Right lobe of liver (tissue), 6 donors: Measurements from ENCODE around the gene CELF2. TPM values are rescaled to one million over a fixed set of nuclear protein-coding genes. Genes with fewer than 3 reads are reported as not detected.

ENCODE experiments used
- ATAC-seq, 4 donors: fragments of 200-7000 bp; cut with Tn5 transposase; one replicate each; pipeline ENCODE4 v1.9.1; 2020; ENCODE audit warnings: mild to moderate bottlenecking in 4 of 4, moderate library complexity in 4 of 4
- DNase-seq, 3 donors: peaks; one replicate each; pipeline ENCODE4 v3.0.0-alpha.2; 2020
- H3K27ac ChIP-seq, 3 donors: fragments of 200-600 bp; one replicate each; pipeline ENCODE4 v1.8.0; 2022
- H3K27me3 ChIP-seq, 2 donors: fragments of 200-600 bp; one replicate each; pipeline ENCODE4 v1.8.0; 2022
- H3K36me3 ChIP-seq, 4 donors: fragments of 200-600 bp; sonication (generic) in 1 of 4; one replicate each; pipeline versions ENCODE4 v1.5.1 to v1.8.0; 2017 to 2022; ENCODE audit warnings: control low read depth in 1 of 4
- H3K4me1 ChIP-seq, 4 donors: fragments of 200-600 bp; sonication (generic) in 1 of 4; one replicate each; pipeline versions ENCODE4 v1.5.1 to v1.8.0; 2017 to 2022; ENCODE audit warnings: control low read depth in 1 of 4
- H3K4me3 ChIP-seq, 3 donors: fragments of 200-600 bp; one replicate each; pipeline ENCODE4 v1.8.0; 2022
- H3K9me3 ChIP-seq, 4 donors: fragments of 200-600 bp; sonication (generic) in 1 of 4; one replicate each; pipeline versions ENCODE4 v1.5.1 to v1.8.0; 2017 to 2022; ENCODE audit warnings: control low read depth in 1 of 4
- POLR2A ChIP-seq: fragments of 450-650 bp; IDR thresholded peaks from one replicate; pipeline ENCODE4 v1.6.1; 2017; ENCODE audit warnings: antibody characterized with exemption, mild to moderate bottlenecking
- WGBS: methylation state at CpG from one replicate; pipeline ENCODE4 v1.1.6; 2018; ENCODE audit warnings: low coverage, low lambda C conversion rate; ENCODE audit not compliant: insufficient coverage; ENCODE audit errors: missing lambda C conversion rate; 5-methylcytosine and 5-hydroxymethylcytosine counted together
- intact Hi-C, 2 donors: fragments of 100-400 bp; cut with DNase I; formaldehyde crosslinking; loops; one replicate each; pipeline versions ENCODE4 v1.11.2 to v1.14.1; 2022
- total RNA-seq, 6 experiments: library from RNA; depleted of rRNA in 2 of 6; stranded (reverse); fragments of >200 nt in 2 of 6; fragmentation: NEBNext Ultra II Directional in 3 of 6; extraction: Animal tissue kit (Norgen Biotek cat#: 25700) in 3 of 6; gene quantifications; one replicate each; pipeline versions ENCODE4 v1.1.0 to v1.2.4, GENCODE V29; 2016 to 2023
- TF ChIP-seq, protein P1 (sequence below), 4 donors: fragments of 200-600 bp in 3 of 4; fragments of 450-650 bp in 1 of 4; IDR thresholded peaks; one replicate each; pipeline versions ENCODE4 v1.5.1 to v1.8.0; 2016 to 2022; ENCODE audit warnings: antibody characterized with exemption in 4 of 4, mild to moderate bottlenecking in 2 of 4
- donor health status: DM: no; HTN: yes; CAD: no.
- donor health status: DM: no; HTN: no; CAD: no.
- donor health status: DM: no; HTN: no; CAD: no.
- donor health status: DM: no; HTN: yes; CAD: no.
- donor health status: DM: no; HTN: yes; CAD: no.

The CELF2 gene
- total RNA-seq, 6 experiments from 2014 or later, result 2.4 to 6.2 (median 3.7) TPM

DNA sequence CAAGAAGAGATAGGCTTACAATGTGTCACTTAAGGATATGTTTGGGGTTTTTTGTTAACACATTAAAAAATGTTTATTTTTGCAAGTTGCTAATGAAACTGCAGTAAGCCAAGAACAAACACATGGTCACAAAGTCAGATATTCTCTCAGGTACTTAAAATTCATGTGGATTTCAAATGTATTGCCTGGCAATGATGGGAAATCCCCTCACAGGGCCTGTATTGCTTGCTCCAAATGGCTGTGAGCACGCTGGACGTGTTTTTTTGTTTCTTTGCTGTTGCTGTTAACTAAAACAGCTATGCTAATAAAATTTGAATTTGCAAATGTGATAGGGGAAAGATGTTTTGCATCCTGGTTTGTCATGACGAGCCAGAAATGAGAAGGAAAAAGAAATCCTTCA, 3.8 kb upstream of the CELF2 start:
- no peak for ATAC-seq
- TF ChIP-seq, protein P1, sequence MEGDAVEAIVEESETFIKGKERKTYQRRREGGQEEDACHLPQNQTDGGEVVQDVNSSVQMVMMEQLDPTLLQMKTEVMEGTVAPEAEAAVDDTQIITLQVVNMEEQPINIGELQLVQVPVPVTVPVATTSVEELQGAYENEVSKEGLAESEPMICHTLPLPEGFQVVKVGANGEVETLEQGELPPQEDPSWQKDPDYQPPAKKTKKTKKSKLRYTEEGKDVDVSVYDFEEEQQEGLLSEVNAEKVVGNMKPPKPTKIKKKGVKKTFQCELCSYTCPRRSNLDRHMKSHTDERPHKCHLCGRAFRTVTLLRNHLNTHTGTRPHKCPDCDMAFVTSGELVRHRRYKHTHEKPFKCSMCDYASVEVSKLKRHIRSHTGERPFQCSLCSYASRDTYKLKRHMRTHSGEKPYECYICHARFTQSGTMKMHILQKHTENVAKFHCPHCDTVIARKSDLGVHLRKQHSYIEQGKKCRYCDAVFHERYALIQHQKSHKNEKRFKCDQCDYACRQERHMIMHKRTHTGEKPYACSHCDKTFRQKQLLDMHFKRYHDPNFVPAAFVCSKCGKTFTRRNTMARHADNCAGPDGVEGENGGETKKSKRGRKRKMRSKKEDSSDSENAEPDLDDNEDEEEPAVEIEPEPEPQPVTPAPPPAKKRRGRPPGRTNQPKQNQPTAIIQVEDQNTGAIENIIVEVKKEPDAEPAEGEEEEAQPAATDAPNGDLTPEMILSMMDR (IDR thresholded peaks at IDR 0.05), result no peak
- TF ChIP-seq POLR2A, result no peak
- H3K4me1 ChIP-seq, result peaks cover 0 to 5% (median 0%) of the 10 kb centered on the region in 4 donors
- intact Hi-C loops, result no loop called here
- H3K4me3 ChIP-seq, result no peak overlapping the region
- H3K27ac ChIP-seq, result no peak overlapping the region
- no peaks in the 10 kb centered on the region for H3K36me3 ChIP-seq
- DNase-seq, result no peak
- no peaks in the 10 kb centered on the region for H3K27me3 ChIP-seq
- no peaks in the 10 kb centered on the region for H3K9me3 ChIP-seq
- 46% methylated on average over 3 of the region's 3 CpGs for WGBS

DNA sequence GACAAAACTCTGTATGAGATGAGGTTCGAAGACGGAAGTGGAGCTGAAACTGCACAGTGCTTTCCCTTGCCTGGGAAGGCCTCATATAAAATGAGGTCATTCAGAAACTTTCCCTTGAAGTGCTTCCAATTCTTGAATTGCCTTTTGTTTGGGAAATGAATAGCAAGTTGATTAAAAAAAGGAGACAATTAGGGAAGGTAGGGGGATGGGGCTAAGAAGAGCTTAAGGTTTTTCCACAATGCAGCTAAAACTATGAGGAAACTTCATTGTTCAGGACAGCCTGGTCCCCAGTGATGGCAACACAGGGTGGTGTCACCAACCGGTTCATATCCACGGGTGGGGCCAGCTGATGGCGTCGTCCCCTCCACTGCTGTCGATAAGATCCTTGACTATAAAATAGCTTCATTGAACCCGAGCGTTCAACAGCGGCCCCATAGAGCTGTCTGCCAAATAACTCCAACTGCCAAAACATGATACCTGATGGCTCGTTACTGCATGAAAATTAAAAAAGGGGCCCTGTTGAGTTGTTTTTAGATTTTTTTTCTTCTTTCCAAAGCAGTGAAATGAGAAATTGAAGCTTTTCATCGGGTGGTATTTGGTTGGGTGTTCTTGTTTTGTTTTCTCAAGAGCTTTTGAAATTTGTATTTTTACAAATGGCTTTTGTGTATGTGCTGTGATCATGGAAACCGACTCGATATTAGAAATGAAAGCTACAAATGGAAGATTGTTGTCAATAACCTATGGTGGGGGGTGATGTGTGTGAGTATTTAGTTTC, 2.8 kb upstream of the CELF2 start:
- Histone ChIP-seq H3K4me1 (peaks cover 0 to 5% (median 0%) of the 10 kb centered on the region in 4 donors), H3K9me3 (no peaks in the 10 kb centered on the region), H3K4me3 (no peak overlapping the region), H3K36me3 (no peaks in the 10 kb centered on the region), H3K27ac (no peak overlapping the region), H3K27me3 (no peaks in the 10 kb centered on the region)
- TF ChIP-seq, protein P1 (IDR thresholded peaks at IDR 0.05), result no peak
- TF ChIP-seq POLR2A, result no peak
- ATAC-seq (no peak), DNase-seq (no peak)
- intact Hi-C loops, result no loop called here
- WGBS, result 76% methylated on average over 13 of the region's 14 CpGs

DNA sequence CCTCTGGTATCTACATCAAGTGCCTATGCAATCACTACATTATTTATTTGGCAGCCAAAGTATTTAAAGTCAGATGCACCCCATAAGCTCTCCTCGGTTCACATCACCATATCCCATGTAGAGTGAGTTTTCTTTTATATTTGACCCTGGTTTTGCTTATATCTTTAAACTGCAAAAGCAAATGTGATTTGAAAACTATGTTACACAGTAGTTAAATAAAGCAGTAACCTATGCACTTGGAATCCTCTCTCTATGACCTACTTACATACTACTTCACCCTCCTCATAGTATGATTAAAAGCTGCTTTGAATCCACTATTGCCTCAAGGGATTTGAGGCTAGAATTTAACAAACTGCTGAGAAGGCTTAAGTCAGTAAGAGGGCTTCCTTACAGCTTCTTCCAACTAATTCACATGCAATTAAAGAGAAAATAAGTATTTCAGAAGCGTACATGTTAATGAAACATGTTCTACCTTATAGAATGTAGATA, 2.2 kb upstream of the CELF2 start:
- intact Hi-C loops, result no loop called here
- no peak for ATAC-seq

DNA sequence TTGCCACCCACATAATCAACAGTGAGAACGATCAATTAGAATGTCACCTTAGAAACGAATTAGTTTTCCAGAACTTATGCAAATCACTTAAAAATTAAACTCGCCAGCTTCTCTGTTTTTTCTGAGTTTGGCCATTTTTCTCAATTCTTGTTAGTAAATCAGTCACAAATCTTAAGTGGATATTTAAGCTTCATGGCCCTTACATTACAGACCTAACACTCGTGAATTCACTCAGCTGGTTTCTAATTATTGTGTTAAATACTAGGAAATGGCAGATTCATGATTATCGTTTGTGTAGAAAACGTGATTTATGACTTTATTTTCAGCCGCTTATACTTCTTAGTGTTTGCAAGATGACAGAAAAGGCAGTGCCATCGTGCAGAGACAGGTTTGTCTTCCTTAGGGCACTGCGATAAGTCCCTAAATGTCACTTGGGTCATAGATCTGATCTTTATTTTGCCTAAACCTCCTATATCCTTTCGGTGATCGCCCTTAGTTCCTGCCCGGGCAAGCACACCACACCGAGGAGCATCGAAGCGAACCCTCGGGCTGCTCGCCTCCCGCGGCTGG, 587 bp upstream of the CELF2 start:
- intact Hi-C loops, result no loop called here
- no peak for DNase-seq
- ATAC-seq, result peak in 2 of 4 donors; percentile 18 to 40
- H3K27me3 ChIP-seq, result peaks cover 0 to 5% of the 10 kb centered on the region in 2 donors
- H3K4me1 ChIP-seq, result peaks cover 0 to 5% (median 0%) of the 10 kb centered on the region in 4 donors
- WGBS, result 13% methylated on average over 19 of the region's 19 CpGs
- no peaks in the 10 kb centered on the region for H3K9me3 ChIP-seq
- no peaks in the 10 kb centered on the region for H3K36me3 ChIP-seq
- TF ChIP-seq POLR2A, result no peak
- TF ChIP-seq, protein P1 (IDR thresholded peaks at IDR 0.05), result no peak
- H3K4me3 ChIP-seq, result peak overlapping the region in 2 of 3 donors; percentile 9 to 49
- no peak overlapping the region for H3K27ac ChIP-seq

More for the DNA sequence above, 2.2 kb upstream of the CELF2 start:
- Histone ChIP-seq H3K36me3 (no peaks in the 10 kb centered on the region), H3K27me3 (no peaks in the 10 kb centered on the region), H3K9me3 (no peaks in the 10 kb centered on the region), H3K4me1 (peaks cover 0 to 5% (median 0%) of the 10 kb centered on the region in 4 donors), H3K27ac (no peak overlapping the region), H3K4me3 (no peak overlapping the region)
- no peak for TF ChIP-seq POLR2A
- TF ChIP-seq, protein P1 (IDR thresholded peaks at IDR 0.05), result no peak
- 63% methylated on average over 2 of the region's 2 CpGs for WGBS
- DNase-seq, result no peak
